ENCODE data around the gene SYN1. TPM values are rescaled to one million over a fixed set of nuclear protein-coding genes. Genes with fewer than 3 reads are reported as not detected.

The SYN1 gene
- total RNA-seq, 1 donor from 2014 or later: 0.26 TPM

DNA sequence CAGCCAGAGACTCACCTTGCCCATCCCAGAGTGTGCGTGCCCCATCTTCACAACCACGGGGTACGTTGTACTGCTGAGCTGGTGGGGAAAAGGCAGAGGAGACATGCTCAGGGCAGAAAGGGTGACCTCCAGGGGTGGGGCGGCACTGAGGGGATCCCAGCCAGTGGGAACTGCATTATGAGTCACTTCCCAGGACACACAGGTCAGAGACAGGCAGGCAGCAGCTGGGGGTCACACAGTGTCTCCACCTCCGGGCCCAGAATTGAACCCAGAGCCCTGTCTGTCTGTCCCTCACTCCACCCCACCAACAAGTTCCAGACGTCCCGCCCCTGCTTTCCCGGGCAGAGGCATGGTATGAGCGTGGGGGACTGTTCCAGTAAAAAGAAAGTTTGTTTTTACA, 42.2 kb downstream of the SYN1 start:
- no peaks in the 10 kb centered on the region for H3K36me3 ChIP-seq (ENCODE audit: control insufficient read depth, insufficient read depth, low read length)
- TF ChIP-seq, protein P1, sequence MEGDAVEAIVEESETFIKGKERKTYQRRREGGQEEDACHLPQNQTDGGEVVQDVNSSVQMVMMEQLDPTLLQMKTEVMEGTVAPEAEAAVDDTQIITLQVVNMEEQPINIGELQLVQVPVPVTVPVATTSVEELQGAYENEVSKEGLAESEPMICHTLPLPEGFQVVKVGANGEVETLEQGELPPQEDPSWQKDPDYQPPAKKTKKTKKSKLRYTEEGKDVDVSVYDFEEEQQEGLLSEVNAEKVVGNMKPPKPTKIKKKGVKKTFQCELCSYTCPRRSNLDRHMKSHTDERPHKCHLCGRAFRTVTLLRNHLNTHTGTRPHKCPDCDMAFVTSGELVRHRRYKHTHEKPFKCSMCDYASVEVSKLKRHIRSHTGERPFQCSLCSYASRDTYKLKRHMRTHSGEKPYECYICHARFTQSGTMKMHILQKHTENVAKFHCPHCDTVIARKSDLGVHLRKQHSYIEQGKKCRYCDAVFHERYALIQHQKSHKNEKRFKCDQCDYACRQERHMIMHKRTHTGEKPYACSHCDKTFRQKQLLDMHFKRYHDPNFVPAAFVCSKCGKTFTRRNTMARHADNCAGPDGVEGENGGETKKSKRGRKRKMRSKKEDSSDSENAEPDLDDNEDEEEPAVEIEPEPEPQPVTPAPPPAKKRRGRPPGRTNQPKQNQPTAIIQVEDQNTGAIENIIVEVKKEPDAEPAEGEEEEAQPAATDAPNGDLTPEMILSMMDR (IDR thresholded peaks at IDR 0.05; ENCODE audit: insufficient read depth, low read length, severe bottlenecking): no peak
- no peaks in the 10 kb centered on the region for H3K27me3 ChIP-seq (ENCODE audit: control insufficient read depth, insufficient read depth, low read length)
- DNase-seq (ENCODE audit: low read depth) (no peak), FAIRE-seq (no peak)
- no peak overlapping the region for H3K4me3 ChIP-seq (ENCODE audit: low read depth, low read length)

DNA sequence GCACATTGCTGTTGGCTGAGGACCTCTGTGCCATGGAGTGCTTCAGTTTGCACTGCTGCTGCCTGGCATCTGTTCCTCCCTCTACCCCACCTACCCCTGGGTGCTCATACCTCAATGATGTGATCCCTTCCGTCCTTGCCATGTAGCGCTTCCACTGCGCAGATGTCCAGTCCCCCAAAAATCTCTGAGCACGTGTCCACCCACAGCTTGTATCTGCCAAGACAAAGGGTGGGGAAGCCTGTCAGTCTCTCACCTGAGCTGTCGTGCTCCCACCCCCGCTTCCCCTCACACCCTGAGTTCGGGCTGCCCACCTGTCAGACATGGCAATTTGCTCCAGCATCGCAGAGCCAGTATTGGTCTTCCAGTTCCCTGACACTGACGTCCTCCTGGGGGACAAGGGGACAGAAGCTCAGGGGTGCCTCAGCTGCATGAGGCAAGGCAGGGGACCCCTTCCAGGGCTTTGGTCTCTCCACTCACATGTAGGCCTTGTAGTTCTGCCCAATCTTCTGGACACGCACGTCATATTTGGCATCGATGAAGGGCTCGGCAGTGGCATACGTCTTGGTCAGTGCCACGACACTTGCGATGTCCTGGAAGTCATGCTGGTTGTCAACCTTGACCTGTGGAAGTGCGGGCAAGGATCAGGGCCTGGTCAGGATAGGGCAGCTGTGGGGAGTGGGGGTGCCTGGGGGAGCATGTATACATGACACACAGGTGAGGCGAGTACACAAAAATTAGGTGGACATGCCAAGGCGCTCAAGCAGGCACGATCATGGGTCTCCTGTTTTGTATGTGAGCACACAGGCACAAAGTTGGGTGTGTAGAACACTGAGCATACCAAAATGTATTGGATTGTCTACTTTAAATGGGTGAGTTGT, 43.4 kb downstream of the SYN1 start:
- peak; percentile 7 for FAIRE-seq
- TF ChIP-seq, protein P1 (IDR thresholded peaks at IDR 0.05; ENCODE audit: insufficient read depth, low read length, severe bottlenecking): no peak
- no peak for DNase-seq (ENCODE audit: low read depth)
- Histone ChIP-seq H3K27me3 (ENCODE audit: control insufficient read depth, insufficient read depth, low read length) (no peaks in the 10 kb centered on the region), H3K36me3 (ENCODE audit: control insufficient read depth, insufficient read depth, low read length) (peaks cover 4% of the 10 kb centered on the region), H3K4me3 (ENCODE audit: low read depth, low read length) (no peak overlapping the region)

DNA sequence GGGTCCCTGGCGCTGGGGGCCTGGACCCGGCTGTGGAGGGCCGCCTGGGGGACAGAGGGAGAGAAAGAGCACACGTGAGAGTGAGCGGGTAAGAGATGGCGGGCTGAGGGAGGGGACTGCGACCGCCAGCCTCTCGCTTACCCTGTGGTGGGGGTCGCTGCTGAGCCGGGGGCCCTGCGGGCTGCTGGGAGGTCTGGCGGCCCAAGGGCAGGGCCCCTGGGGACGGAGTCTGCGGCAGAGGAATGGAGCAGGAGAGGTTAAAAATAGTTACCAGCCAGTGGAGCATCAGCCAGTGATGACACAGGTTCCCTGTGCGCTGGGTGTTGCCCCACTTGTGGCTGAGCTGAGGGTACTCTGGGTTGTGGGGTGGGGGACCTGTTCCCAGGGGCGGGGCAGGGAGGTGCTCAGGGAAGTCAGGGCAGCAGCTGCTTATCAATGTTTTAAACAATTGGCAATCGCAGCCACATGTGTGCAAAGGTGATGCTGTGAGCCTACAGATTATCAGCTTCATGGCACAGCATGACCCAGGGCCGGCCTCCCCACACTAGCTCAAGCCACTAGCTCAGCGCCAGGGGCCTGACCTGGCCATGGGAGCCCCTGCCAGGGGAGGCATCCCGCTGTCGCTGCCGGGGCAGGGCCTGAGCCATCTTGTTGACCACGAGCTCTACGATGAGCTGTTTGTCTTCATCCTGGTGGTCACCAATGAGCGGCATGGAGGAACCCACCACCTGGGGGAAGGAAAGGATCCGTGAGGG, 44.9 kb downstream of the SYN1 start:
- H3K4me3 ChIP-seq (ENCODE audit: low read depth, low read length): peak overlapping the region; percentile 32
- DNase-seq (ENCODE audit: low read depth) (no peak), FAIRE-seq (no peak)
- H3K27me3 ChIP-seq (ENCODE audit: control insufficient read depth, insufficient read depth, low read length): no peaks in the 10 kb centered on the region
- TF ChIP-seq, protein P1 (IDR thresholded peaks at IDR 0.05; ENCODE audit: insufficient read depth, low read length, severe bottlenecking): no peak
- H3K36me3 ChIP-seq (ENCODE audit: control insufficient read depth, insufficient read depth, low read length): peaks cover 5% of the 10 kb centered on the region

DNA sequence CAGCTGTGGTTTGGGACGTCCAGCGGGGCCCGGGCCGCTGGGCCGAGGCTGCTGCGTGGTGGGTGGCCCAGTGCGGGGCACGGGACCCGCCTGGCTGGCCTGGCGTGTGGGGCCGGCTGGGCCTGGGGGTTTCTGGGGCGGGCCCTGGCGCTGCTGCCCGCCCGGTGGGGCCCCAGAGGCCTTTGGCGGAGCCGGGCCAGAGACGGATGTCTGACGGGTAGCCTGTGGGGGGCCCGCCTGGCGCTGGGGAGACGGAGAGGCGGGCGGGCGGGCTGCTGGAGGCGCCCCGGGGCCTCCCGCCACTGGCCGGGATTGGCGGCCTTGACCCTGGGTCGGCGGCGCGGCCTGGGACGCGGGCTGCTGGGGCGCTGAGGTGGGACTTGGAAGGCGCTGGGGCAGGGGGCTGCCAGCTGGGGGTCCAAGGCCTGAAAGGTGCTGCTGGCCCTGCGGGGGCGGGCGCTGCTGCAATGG, 45.5 kb downstream of the SYN1 start:
- no peaks in the 10 kb centered on the region for H3K27me3 ChIP-seq (ENCODE audit: control insufficient read depth, insufficient read depth, low read length)
- peaks cover 7% of the 10 kb centered on the region for H3K36me3 ChIP-seq (ENCODE audit: control insufficient read depth, insufficient read depth, low read length)
- TF ChIP-seq, protein P1 (IDR thresholded peaks at IDR 0.05; ENCODE audit: insufficient read depth, low read length, severe bottlenecking): no peak
- no peak for FAIRE-seq
- DNase-seq (ENCODE audit: low read depth): no peak
- H3K4me3 ChIP-seq (ENCODE audit: low read depth, low read length): peak overlapping the region; percentile 32

DNA sequence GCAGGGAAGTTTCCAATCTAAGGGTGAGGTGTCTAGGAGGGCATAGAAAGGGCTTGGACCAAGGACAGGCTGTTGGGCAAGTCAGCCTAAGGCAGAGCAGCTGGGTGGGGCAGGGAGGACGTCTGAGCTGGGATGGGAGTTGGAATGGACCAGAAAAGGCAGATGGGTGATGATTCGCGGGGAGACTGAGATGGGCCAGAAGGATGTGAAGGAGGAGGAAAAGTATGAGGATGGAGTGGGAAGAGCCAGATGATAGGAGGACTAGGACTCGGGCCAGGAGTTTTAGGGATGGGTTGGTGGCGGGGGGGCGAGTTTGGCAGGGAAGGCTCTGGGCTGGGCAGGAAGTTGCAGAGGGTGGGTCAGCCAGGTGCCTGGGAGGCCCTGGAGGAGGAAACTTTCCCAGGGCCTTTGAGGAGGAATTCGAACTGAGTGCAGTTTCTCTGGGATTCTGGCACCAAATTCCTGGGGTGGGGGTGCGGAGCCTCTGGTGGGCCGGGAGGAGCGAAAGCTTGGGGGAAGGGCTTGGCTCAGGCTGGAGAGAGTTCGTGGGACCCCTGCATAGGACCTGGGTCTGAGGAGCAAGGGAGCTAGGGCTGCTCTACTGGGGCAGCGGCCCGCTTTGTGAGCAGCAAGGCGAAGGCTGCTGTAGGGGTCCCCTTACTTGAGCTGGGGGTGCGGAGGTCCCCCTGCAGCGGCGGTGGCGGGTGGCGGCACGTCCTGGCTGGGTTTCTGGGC, 46.1 kb downstream of the SYN1 start:
- TF ChIP-seq, protein P1 (IDR thresholded peaks at IDR 0.05; ENCODE audit: insufficient read depth, low read length, severe bottlenecking): no peak
- DNase-seq (ENCODE audit: low read depth): peak; percentile 73
- H3K4me3 ChIP-seq (ENCODE audit: low read depth, low read length): peak overlapping the region; percentile 32

More for the DNA sequence above, 46.1 kb downstream of the SYN1 start:
- Histone ChIP-seq H3K36me3 (ENCODE audit: control insufficient read depth, insufficient read depth, low read length) (peaks cover 7% of the 10 kb centered on the region), H3K27me3 (ENCODE audit: control insufficient read depth, insufficient read depth, low read length) (no peaks in the 10 kb centered on the region)
- FAIRE-seq: no peak
